NB4 (cell line): ENCODE results near the gene CYP46A1.

Experiments used
- DNase-seq: peaks from one replicate; pipeline ENCODE4 v3.0.0; 2010; ENCODE audit warnings: low read depth
- H3K4me3 ChIP-seq: one replicate; pipeline ENCODE4 v1.5.1; 2011; ENCODE audit warnings: mild to moderate bottlenecking, low read depth, low read length, moderate library complexity
- CTCF ChIP-seq: IDR thresholded peaks from one replicate; pipeline ENCODE4 v1.5.1; 2012; ENCODE audit warnings: low read depth, low read length
- MAX ChIP-seq: IDR thresholded peaks from 2 replicates; pipeline ENCODE4 v1.6.1; 2011; ENCODE audit warnings: low read depth, low read length
- MYC ChIP-seq: IDR thresholded peaks from 2 replicates; pipeline ENCODE4 v1.6.1; 2011; ENCODE audit warnings: low read depth, low read length
- POLR2A ChIP-seq: IDR thresholded peaks from 2 replicates; pipeline ENCODE4 v1.6.1; 2011; ENCODE audit warnings: mild to moderate bottlenecking; ENCODE audit not compliant: insufficient read length; ENCODE audit errors: extremely low read depth

The CYP46A1 gene

GRCh38 chr14:99726538-99727095, 42.5 kb downstream of the CYP46A1 start:
- H3K4me3 ChIP-seq, result no peak overlapping the region
- no peak for TF ChIP-seq POLR2A
- no peak for TF ChIP-seq CTCF
- TF ChIP-seq MYC, result no peak
- TF ChIP-seq MAX, result no peak
- DNase-seq, result no peak

- TF ChIP-seq MAX (no peak), MYC (no peak)
- H3K4me3 ChIP-seq, result no peak overlapping the region
- no peak for DNase-seq
These were observed 43.2 kb downstream of the CYP46A1 start for GRCh38 chr14:99727096-99727870.

- DNase-seq, result no peak
- no peak for TF ChIP-seq CTCF
- no peak for TF ChIP-seq MYC
- TF ChIP-seq MAX, result no peak
- TF ChIP-seq POLR2A, result no peak
These were observed 44.3 kb downstream of the CYP46A1 start for GRCh38 chr14:99728231-99728920.

GRCh38 chr14:99728981-99729451, 44.9 kb downstream of the CYP46A1 start:
- DNase-seq, result no peak
- no peak for TF ChIP-seq CTCF
- no peak for TF ChIP-seq MAX
- TF ChIP-seq POLR2A, result no peak
- no peak for TF ChIP-seq MYC
- H3K4me3 ChIP-seq, result no peak overlapping the region

More at GRCh38 chr14:99728231-99728920, 44.3 kb downstream of the CYP46A1 start:
- H3K4me3 ChIP-seq, result no peak overlapping the region

GRCh38 chr14:99729991-99730875, 46.1 kb downstream of the CYP46A1 start:
- DNase-seq, result peak; percentile 43
- no peak overlapping the region for H3K4me3 ChIP-seq
- TF ChIP-seq CTCF (peak; percentile 54), MYC (no peak)
